PFSK-1 (cell line): ENCODE measurements around the gene AGPAT4.

Experiments used
- FOXP2 ChIP-seq: optimal IDR thresholded peaks from 2 replicates; pipeline ENCODE3; 2011; ENCODE audit warnings: borderline replicate concordance, control low read depth, inconsistent platforms; ENCODE audit not compliant: insufficient read depth; ENCODE audit errors: extremely low read length, extremely low read depth
- POLR2AphosphoS5 ChIP-seq: IDR thresholded peaks from 2 replicates; pipeline ENCODE4 v1.6.1; 2012; ENCODE audit warnings: low read depth, mild to moderate bottlenecking, control low read depth, low read length, moderate library complexity
- REST ChIP-seq, 2 experiments: IDR thresholded peaks; 2 replicates each; pipeline versions ENCODE4 v1.6.1 to v1.8.0; 2011 to 2012; ENCODE audit warnings: low read depth in 2 of 2, low read length in 2 of 2, control low read depth in 1 of 2, inconsistent platforms in 1 of 2, mild to moderate bottlenecking in 1 of 2, moderate library complexity in 1 of 2; ENCODE audit not compliant: insufficient read depth in 1 of 2
- SIN3A ChIP-seq: IDR thresholded peaks from 2 replicates; pipeline ENCODE4 v1.6.1; 2012; ENCODE audit warnings: mild to moderate bottlenecking, low read length, moderate library complexity, borderline replicate concordance; ENCODE audit not compliant: insufficient read depth
- TAF1 ChIP-seq: IDR thresholded peaks from 2 replicates; pipeline ENCODE4 v1.6.1; 2012; ENCODE audit warnings: low read length, control low read depth, borderline replicate concordance; ENCODE audit not compliant: insufficient read depth

The AGPAT4 gene

DNA sequence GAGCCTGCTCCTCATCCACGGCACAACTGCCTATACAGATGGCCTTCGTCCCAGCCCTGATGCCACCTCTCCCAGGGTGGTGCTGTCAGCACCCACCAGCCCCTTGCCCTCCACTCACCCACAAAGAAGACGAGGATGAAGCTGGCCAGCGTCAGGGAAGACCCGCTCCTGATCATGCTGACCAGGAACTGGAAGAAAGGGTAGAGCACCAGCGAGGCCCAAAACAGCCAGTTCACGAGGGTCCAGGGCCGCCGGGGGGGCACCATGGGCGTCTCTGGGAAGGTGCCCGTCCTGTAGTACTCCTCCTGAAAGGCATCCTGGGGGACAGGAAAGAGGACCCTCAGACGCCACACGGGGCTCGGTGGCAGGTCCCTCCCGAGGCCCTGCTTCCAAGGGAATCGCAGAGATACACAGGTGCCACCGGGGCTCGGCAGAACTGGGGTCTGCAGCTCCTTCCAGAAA, 134.5 kb downstream of the AGPAT4 start:
- TF ChIP-seq FOXP2: no peak
- TF ChIP-seq SIN3A: no peak
- no peak for TF ChIP-seq POLR2AphosphoS5
- TF ChIP-seq TAF1: no peak
- TF ChIP-seq REST (IDR thresholded peaks at IDR 0.05; ENCODE audit: insufficient read depth in 1 of 2, low read depth in 2 of 2, low read length in 2 of 2): no peak

- TF ChIP-seq SIN3A (no peak), REST (IDR thresholded peaks at IDR 0.05; ENCODE audit: insufficient read depth in 1 of 2, low read depth in 2 of 2, low read length in 2 of 2) (no peak), TAF1 (no peak), FOXP2 (no peak), POLR2AphosphoS5 (no peak)
These were observed 135.1 kb downstream of the AGPAT4 start for GRCh38 chr6:161138543-161139303.

- no peak for TF ChIP-seq REST (IDR thresholded peaks at IDR 0.05; ENCODE audit: insufficient read depth in 1 of 2, low read depth in 2 of 2, low read length in 2 of 2)
- no peak for TF ChIP-seq FOXP2
These were observed 135.9 kb downstream of the AGPAT4 start for GRCh38 chr6:161137839-161138542.

DNA sequence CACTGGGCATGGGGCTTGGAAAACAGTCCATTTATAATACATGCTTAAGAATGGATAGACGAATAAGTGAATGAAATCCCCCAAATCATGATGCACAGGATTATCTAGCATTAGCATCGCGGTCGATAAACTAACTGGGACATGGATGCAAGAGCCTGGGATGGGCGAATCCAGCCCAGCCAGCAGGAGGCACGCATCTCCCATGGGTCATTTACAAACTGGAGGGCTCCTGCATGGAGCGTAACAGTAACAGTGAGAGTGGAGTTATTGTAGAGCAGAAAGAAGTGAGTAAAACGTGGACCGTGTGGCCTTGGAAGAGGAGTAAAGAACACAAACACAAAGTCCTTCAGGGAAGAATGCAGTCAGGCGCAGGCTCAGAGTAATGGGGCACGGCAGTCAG, 136.5 kb downstream of the AGPAT4 start:
- TF ChIP-seq SIN3A (no peak), POLR2AphosphoS5 (no peak), TAF1 (no peak)

GRCh38 chr6:161136655-161137054, 137.2 kb downstream of the AGPAT4 start:
- TF ChIP-seq POLR2AphosphoS5: no peak
- no peak for TF ChIP-seq FOXP2
- TF ChIP-seq REST (IDR thresholded peaks at IDR 0.05; ENCODE audit: insufficient read depth in 1 of 2, low read depth in 2 of 2, low read length in 2 of 2): no peak
- TF ChIP-seq TAF1: no peak
- TF ChIP-seq SIN3A: no peak
